Measurements from ENCODE around the gene RING1.
A peak's percentile ranks its signal among the peaks of the same experiment; 100 is the strongest.

GRCh38 chr6:33164665-33165373 lies 43.5 kb upstream of the RING1 start:
- no peak for TF ChIP-seq EZH2 (IDR thresholded peaks at IDR 0.05; ENCODE audit: low read depth, unreplicated experiment)
- TF ChIP-seq CTCF (conservative IDR thresholded peaks at IDR 0.05; ENCODE audit: low read depth in 2 of 2), result no peak
- TF ChIP-seq, protein P1, sequence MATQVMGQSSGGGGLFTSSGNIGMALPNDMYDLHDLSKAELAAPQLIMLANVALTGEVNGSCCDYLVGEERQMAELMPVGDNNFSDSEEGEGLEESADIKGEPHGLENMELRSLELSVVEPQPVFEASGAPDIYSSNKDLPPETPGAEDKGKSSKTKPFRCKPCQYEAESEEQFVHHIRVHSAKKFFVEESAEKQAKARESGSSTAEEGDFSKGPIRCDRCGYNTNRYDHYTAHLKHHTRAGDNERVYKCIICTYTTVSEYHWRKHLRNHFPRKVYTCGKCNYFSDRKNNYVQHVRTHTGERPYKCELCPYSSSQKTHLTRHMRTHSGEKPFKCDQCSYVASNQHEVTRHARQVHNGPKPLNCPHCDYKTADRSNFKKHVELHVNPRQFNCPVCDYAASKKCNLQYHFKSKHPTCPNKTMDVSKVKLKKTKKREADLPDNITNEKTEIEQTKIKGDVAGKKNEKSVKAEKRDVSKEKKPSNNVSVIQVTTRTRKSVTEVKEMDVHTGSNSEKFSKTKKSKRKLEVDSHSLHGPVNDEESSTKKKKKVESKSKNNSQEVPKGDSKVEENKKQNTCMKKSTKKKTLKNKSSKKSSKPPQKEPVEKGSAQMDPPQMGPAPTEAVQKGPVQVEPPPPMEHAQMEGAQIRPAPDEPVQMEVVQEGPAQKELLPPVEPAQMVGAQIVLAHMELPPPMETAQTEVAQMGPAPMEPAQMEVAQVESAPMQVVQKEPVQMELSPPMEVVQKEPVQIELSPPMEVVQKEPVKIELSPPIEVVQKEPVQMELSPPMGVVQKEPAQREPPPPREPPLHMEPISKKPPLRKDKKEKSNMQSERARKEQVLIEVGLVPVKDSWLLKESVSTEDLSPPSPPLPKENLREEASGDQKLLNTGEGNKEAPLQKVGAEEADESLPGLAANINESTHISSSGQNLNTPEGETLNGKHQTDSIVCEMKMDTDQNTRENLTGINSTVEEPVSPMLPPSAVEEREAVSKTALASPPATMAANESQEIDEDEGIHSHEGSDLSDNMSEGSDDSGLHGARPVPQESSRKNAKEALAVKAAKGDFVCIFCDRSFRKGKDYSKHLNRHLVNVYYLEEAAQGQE (IDR thresholded peaks at IDR 0.05; ENCODE audit: unreplicated experiment), result no peak
- TF ChIP-seq POLR2AphosphoS5 (IDR thresholded peaks at IDR 0.05; ENCODE audit: low read depth), result no peak
- TF ChIP-seq, protein P2, sequence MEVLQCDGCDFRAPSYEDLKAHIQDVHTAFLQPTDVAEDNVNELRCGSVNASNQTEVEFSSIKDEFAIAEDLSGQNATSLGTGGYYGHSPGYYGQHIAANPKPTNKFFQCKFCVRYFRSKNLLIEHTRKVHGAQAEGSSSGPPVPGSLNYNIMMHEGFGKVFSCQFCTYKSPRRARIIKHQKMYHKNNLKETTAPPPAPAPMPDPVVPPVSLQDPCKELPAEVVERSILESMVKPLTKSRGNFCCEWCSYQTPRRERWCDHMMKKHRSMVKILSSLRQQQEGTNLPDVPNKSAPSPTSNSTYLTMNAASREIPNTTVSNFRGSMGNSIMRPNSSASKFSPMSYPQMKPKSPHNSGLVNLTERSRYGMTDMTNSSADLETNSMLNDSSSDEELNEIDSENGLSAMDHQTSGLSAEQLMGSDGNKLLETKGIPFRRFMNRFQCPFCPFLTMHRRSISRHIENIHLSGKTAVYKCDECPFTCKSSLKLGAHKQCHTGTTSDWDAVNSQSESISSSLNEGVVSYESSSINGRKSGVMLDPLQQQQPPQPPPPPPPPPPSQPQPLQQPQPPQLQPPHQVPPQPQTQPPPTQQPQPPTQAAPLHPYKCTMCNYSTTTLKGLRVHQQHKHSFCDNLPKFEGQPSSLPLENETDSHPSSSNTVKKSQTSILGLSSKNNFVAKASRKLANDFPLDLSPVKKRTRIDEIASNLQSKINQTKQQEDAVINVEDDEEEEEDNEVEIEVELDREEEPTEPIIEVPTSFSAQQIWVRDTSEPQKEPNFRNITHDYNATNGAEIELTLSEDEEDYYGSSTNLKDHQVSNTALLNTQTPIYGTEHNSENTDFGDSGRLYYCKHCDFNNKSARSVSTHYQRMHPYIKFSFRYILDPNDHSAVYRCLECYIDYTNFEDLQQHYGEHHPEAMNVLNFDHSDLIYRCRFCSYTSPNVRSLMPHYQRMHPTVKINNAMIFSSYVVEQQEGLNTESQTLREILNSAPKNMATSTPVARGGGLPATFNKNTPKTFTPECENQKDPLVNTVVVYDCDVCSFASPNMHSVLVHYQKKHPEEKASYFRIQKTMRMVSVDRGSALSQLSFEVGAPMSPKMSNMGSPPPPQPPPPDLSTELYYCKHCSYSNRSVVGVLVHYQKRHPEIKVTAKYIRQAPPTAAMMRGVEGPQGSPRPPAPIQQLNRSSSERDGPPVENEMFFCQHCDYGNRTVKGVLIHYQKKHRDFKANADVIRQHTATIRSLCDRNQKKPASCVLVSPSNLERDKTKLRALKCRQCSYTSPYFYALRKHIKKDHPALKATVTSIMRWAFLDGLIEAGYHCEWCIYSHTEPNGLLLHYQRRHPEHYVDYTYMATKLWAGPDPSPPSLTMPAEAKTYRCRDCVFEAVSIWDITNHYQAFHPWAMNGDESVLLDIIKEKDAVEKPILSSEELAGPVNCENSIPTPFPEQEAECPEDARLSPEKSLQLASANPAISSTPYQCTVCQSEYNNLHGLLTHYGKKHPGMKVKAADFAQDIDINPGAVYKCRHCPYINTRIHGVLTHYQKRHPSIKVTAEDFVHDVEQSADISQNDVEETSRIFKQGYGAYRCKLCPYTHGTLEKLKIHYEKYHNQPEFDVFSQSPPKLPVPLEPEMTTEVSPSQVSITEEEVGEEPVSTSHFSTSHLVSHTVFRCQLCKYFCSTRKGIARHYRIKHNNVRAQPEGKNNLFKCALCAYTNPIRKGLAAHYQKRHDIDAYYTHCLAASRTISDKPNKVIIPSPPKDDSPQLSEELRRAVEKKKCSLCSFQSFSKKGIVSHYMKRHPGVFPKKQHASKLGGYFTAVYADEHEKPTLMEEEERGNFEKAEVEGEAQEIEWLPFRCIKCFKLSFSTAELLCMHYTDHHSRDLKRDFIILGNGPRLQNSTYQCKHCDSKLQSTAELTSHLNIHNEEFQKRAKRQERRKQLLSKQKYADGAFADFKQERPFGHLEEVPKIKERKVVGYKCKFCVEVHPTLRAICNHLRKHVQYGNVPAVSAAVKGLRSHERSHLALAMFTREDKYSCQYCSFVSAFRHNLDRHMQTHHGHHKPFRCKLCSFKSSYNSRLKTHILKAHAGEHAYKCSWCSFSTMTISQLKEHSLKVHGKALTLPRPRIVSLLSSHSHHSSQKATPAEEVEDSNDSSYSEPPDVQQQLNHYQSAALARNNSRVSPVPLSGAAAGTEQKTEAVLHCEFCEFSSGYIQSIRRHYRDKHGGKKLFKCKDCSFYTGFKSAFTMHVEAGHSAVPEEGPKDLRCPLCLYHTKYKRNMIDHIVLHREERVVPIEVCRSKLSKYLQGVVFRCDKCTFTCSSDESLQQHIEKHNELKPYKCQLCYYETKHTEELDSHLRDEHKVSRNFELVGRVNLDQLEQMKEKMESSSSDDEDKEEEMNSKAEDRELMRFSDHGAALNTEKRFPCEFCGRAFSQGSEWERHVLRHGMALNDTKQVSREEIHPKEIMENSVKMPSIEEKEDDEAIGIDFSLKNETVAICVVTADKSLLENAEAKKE (CRISPR knock-in tag; IDR thresholded peaks at IDR 0.05), result no peak
- TF ChIP-seq STAT1 (IDR thresholded peaks at IDR 0.05; ENCODE audit: unreplicated experiment), result no peak
- TF ChIP-seq CREB1 (CRISPR knock-in tag; IDR thresholded peaks at IDR 0.05; ENCODE audit: low read depth), result peak; percentile 84
- no peak for TF ChIP-seq EZH2phosphoT487 (IDR thresholded peaks at IDR 0.05; ENCODE audit: unreplicated experiment)
- no peak for TF ChIP-seq ZNF114 (CRISPR knock-in tag; IDR thresholded peaks at IDR 0.05)
- TF ChIP-seq ETS1 (IDR thresholded peaks at IDR 0.05), result no peak
- TF ChIP-seq NANOG (IDR thresholded peaks at IDR 0.05; ENCODE audit: borderline replicate concordance), result no peak
- no peak for TF ChIP-seq ZNF331 (CRISPR knock-in tag; IDR thresholded peaks at IDR 0.05; ENCODE audit: low read depth)

Measured in GM23338 (cell line).